Heart left ventricle (tissue), 13 donors: ENCODE results near the gene ITK.

Experiments used
- CTCF ChIP-seq, 12 donors: fragments of 200-600 bp; sonication (generic) in 4 of 12; IDR thresholded peaks; one replicate each; pipeline versions ENCODE4 v1.5.0 to v1.8.0; 2018 to 2022; ENCODE audit warnings: antibody characterized with exemption in 12 of 12, mild to moderate bottlenecking in 5 of 12
- POLR2A ChIP-seq, 2 donors: fragments of 450-650 bp; IDR thresholded peaks; one replicate each; pipeline ENCODE4 v1.6.1; 2017; ENCODE audit warnings: antibody characterized with exemption in 2 of 2, mild to moderate bottlenecking in 2 of 2, moderate library complexity in 2 of 2
- donor health status: ischemic (EF 13 %, LVEDD 7.1; RV severe dilation, severe dysfunction).
- donor health status: DM: no; HTN: yes; CAD: no.
- donor health status: DM: no; HTN: no; CAD: no.
- donor health status: ischemic (EF 25% LVEDD 6.9; RV normal size, moderate dysfunction).
- donor health status: ischemic (EF 25% LVEDD 5.7; RV mildly dilated, moderate dysfunction).
- donor health status: ischemic (EF 35%, LVEDD 5.7; RV mildly dilated, moderate dysfunction).
- donor health status: nonischemic (EF 11% LVEDD 7.7; RV severe dilation, severe dysfunction).
- donor health status: DM: yes; HTN: yes; CAD: no.
- donor health status: PGD.
- donor health status: ischemic (EF 29% LVEDD 5.4; RV normal size, mild dysfunction).
- donor health status: nonischemic (EF 23%, LVEDD 6.1; RV moderate dilation, normal function).

DNA sequence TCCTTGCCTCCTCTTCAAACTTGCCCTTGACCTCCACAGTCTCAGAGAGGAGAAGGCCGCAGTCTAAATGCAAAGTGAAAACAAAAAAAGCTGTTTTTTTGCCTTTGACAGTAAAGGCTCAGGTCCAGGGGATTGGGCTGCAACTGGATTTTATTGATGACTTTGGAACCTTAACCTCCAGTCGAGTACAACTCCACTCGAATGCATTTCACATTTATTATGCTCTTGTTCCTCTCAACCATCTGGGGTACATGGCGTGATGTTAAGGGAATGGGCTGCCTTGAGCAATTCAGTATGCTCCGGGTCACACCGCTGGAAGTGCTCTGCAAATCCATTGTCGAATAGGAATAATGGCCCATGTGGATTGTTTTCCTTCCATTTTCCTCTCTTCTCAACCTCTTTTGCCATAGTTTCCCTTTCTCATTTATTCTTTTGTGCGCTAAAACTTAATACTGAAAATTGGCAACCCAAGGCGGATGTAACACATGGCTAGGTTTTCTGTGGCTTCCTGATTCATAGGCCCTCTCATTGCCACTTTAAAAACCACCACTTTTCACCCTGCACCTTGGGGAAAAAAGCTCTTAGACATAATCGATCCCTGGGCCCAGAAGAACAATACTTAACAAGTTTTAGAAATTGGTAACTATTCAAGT lies 34.3 kb downstream of the ITK start:
- TF ChIP-seq CTCF (IDR thresholded peaks at IDR 0.05) (no peak), POLR2A (IDR thresholded peaks at IDR 0.05) (no peak)
